NT2/D1 (cell line): ENCODE measurements around the gene KCND3.

Source experiments
- SUZ12 ChIP-seq: IDR thresholded peaks from 2 replicates; pipeline ENCODE4 v1.6.1; 2011; ENCODE audit not compliant: insufficient read length, insufficient read depth; ENCODE audit errors: extremely low read depth
- YY1 ChIP-seq: IDR thresholded peaks from 2 replicates; pipeline ENCODE4 v1.6.1; 2011; ENCODE audit not compliant: insufficient read length, insufficient read depth

DNA sequence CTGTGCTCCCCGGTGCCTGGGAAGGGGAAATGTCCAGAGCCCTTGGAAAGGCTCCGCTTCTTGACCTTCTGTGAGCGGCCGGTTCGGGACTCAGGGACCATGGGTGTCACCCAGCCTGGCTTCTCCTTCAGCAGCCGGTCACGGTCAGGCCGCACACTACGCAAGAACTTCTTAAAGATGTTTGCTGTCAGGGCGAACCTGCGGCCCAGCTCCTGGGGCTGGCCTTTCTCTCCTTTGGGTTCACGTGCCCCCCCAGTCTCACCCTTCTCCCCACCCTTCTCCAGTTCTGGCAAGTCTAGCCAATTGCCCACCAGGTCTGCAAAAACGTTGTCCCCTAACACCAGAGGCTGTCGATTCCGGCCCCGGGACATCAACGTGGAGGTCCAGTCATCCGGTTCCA, 262.4 kb downstream of the KCND3 start:
- TF ChIP-seq YY1 (no peak), SUZ12 (no peak)
